IPS-15b (cell line): ENCODE data around the gene FOXN1.

ENCODE experiments used
- H3K27me3 ChIP-seq: one replicate; pipeline ENCODE4 v1.6.1; 2013; ENCODE audit warnings: low read length; ENCODE audit not compliant: control insufficient read depth, insufficient read depth
- H3K36me3 ChIP-seq: one replicate; pipeline ENCODE4 v1.6.1; 2013; ENCODE audit warnings: low read length; ENCODE audit not compliant: control insufficient read depth, insufficient read depth
- H3K4me1 ChIP-seq: one replicate; pipeline ENCODE4 v1.6.1; 2013; ENCODE audit warnings: mild to moderate bottlenecking, low read length; ENCODE audit not compliant: control insufficient read depth, insufficient read depth
- H3K4me3 ChIP-seq: one replicate; pipeline ENCODE4 v1.5.1; 2013; ENCODE audit warnings: low read depth, low read length
- H3K9ac ChIP-seq: one replicate; pipeline ENCODE4 v1.6.1; 2013; ENCODE audit warnings: low read depth, mild to moderate bottlenecking, low read length
- H3K9me3 ChIP-seq: one replicate; pipeline ENCODE4 v1.6.1; 2013; ENCODE audit warnings: mild to moderate bottlenecking, low read length; ENCODE audit not compliant: control insufficient read depth, insufficient read depth

FOXN1 gene

DNA sequence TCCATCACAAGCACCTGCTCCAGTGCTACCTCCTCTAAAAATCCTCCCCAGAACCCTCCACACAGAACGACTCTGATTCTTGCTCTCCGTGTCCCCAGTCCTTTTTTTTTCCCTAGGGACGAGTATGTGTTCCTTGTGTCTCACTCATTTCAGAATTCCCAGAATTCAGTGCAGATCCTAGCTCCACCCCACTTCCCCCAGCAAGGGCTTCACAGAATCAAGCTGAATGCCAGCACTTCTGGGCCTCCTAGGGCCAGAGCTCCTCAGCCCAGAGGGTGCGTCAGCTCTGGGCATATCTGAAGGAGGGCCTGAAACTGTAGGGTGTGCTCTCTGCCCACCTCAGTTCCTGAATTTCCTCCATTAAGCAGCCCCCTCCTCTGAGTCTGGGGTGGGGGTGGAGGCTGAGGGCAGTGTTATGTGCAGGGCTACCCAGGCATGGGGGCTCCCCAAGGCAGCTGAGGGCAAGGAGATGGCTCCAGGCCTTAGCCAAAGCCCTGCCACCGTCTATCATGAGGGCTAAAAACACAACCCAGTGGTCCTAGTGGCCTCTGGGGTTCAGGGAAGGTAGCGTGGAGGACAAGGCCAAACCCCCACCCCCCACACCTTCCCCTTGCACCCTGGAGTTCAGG lies 39.8 kb downstream of the FOXN1 start:
- Histone ChIP-seq H3K9ac (no peak overlapping the region), H3K9me3 (no peaks in the 10 kb centered on the region), H3K4me3 (no peak overlapping the region), H3K27me3 (no peaks in the 10 kb centered on the region), H3K4me1 (no peaks in the 10 kb centered on the region), H3K36me3 (peaks cover 8% of the 10 kb centered on the region)

DNA sequence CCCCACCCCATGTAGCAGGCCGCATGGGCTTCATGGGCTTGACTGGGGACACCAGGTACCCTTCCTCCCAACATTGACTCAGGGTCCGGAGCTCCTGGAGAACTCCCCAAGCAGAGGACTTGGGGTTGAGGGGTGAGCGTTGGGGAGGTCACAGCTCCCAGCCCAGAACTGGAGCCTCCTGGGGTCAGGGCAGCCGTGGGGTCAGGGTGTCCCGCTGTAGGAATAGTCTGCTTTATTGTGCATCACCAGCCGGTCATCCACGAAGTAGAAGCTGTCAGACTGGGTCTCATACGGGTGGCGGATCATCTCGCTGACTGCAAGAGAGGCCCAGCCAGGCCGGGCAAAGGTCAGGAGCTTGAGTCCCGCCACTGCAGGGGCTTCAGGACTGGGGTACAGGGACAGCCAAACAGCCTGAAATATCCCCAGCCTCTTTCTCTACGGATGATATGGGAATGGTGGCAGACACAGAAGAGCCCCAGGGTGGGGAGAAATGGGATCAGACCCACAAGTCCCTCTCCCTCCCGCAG lies 41.0 kb downstream of the FOXN1 start:
- Histone ChIP-seq H3K9me3 (no peaks in the 10 kb centered on the region), H3K36me3 (peaks cover 8% of the 10 kb centered on the region), H3K4me3 (no peak overlapping the region), H3K9ac (no peak overlapping the region), H3K4me1 (no peaks in the 10 kb centered on the region), H3K27me3 (peaks cover 4% of the 10 kb centered on the region)

- Histone ChIP-seq H3K27me3 (peaks cover 4% of the 10 kb centered on the region), H3K36me3 (peaks cover 8% of the 10 kb centered on the region), H3K9ac (no peak overlapping the region), H3K9me3 (no peaks in the 10 kb centered on the region), H3K4me3 (no peak overlapping the region), H3K4me1 (peaks cover 2% of the 10 kb centered on the region)
These were observed 41.7 kb downstream of the FOXN1 start for GRCh38 chr17:28547623-28548416.

- Histone ChIP-seq H3K4me1 (peaks cover 7% of the 10 kb centered on the region), H3K9me3 (no peaks in the 10 kb centered on the region), H3K4me3 (no peak overlapping the region), H3K36me3 (peaks cover 9% of the 10 kb centered on the region), H3K27me3 (peaks cover 4% of the 10 kb centered on the region), H3K9ac (no peak overlapping the region)
These were observed 42.4 kb downstream of the FOXN1 start for GRCh38 chr17:28548417-28549130.

- Histone ChIP-seq H3K36me3 (peaks cover 16% of the 10 kb centered on the region), H3K4me1 (peaks cover 7% of the 10 kb centered on the region), H3K9ac (no peak overlapping the region), H3K4me3 (no peak overlapping the region), H3K9me3 (no peaks in the 10 kb centered on the region), H3K27me3 (peaks cover 4% of the 10 kb centered on the region)
These were observed 43.3 kb downstream of the FOXN1 start for GRCh38 chr17:28549236-28550132.

- Histone ChIP-seq H3K4me1 (peaks cover 7% of the 10 kb centered on the region), H3K27me3 (peaks cover 4% of the 10 kb centered on the region), H3K9ac (no peak overlapping the region), H3K9me3 (no peaks in the 10 kb centered on the region), H3K4me3 (no peak overlapping the region), H3K36me3 (peaks cover 17% of the 10 kb centered on the region)
These were observed 44.7 kb downstream of the FOXN1 start for GRCh38 chr17:28550858-28551257.

GRCh38 chr17:28551421-28552175 lies 45.5 kb downstream of the FOXN1 start:
- H3K9ac ChIP-seq, result peak overlapping the region; percentile 37
- no peaks in the 10 kb centered on the region for H3K9me3 ChIP-seq
- peaks cover 4% of the 10 kb centered on the region for H3K27me3 ChIP-seq
- H3K4me1 ChIP-seq, result peaks cover 7% of the 10 kb centered on the region
- H3K4me3 ChIP-seq, result peak overlapping the region; percentile 80
- H3K36me3 ChIP-seq, result peaks cover 20% of the 10 kb centered on the region

DNA sequence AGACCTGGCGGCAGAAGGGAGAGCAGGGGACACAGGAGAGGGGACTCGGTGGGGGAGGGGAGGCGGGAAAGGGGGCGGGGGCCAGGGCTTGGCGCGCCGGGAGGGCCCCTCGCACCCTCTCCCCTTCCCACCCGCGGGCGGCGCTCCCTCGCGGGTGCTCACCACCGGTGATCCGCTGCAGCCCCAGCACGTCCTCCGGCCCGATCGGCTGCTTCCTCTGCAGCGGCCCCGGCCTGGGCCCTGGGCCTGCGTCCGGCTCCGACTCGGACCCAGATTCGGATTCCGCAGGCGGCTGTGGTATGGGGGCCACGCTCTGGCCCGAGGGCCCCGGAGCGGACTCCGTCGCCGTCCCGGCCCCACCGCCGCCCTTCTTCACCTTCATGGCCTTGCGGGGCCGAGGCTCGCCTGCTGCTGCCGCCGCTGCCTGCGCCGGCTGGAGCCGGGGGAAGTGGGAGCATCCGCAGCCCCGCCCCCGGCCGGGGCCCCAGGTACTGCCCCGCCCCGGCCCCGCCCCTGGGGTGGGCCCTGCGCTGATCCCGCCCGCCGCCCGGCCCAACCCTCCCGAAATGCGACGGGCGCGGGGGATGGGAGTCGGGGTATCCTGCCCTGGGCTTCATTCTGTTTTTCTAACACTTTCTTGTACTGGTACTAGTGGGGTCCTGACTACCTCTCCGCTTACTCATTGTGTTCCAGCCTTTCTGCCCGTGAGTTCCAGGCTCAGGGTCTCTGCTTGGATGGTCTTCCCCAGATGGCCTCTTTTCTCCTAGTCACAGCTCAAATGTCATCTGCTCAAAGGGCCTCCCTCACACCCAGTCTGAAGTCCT lies 46.2 kb downstream of the FOXN1 start, which contains the start of gene UNC119:
TSS of gene UNC119 (minus strand) at position 449 of the 824 bp plus-strand sequence. CDS start at position 382, 67 bp downstream.
- Histone ChIP-seq H3K9me3 (no peaks in the 10 kb centered on the region), H3K9ac (peak within 1 kb of the TSS; percentile 54), H3K4me1 (peaks cover 7% of the 10 kb centered on the region), H3K27me3 (peaks cover 4% of the 10 kb centered on the region), H3K36me3 (peaks cover 15% of the 10 kb centered on the region), H3K4me3 (peak within 1 kb of the TSS; percentile 80)

DNA sequence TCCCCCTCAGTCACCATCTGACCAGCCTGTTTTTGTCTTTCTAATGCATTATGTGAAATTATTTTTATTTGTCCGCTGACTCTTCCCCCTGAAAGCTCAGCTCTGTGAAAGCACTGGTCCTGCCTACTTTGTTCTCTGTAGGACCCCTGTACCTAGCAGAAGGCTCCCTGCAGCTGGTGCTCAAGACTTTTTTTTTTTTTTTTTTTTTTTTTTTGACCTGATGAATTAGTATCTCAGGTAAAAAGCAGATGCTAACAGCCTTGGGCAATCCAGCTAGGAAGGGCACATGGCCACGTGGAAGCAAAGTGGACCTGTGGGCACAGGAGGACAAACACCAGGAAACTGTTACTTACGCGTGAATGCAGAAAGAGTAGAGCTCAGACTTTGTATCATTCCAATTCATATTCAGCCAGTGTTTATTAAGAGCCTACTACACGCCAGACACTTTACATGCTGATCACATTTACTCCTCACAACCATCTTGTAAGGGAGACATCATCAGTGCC lies 46.9 kb downstream of the FOXN1 start:
- Histone ChIP-seq H3K27me3 (peaks cover 4% of the 10 kb centered on the region), H3K4me3 (peak overlapping the region; percentile 43)

GRCh38 chr17:28554565-28554964 lies 48.4 kb downstream of the FOXN1 start:
- Histone ChIP-seq H3K9me3 (no peaks in the 10 kb centered on the region), H3K4me1 (peaks cover 7% of the 10 kb centered on the region), H3K4me3 (no peak overlapping the region), H3K36me3 (peaks cover 20% of the 10 kb centered on the region), H3K27me3 (peaks cover 4% of the 10 kb centered on the region), H3K9ac (no peak overlapping the region)

More for the DNA sequence above, 46.9 kb downstream of the FOXN1 start:
- Histone ChIP-seq H3K4me1 (peaks cover 7% of the 10 kb centered on the region), H3K36me3 (peaks cover 15% of the 10 kb centered on the region), H3K9me3 (no peaks in the 10 kb centered on the region), H3K9ac (no peak overlapping the region)
